Mucosa of rectum (tissue), 2 donors: Measurements from ENCODE around the gene WDCP.
"Not testable (repeated sequence)": the region's sequence is repeated elsewhere in the genome, so short reads cannot be mapped to it uniquely, and the experiment has no call there.

ENCODE experiments used
- H3K27ac ChIP-seq, 2 donors: one replicate each; pipeline ENCODE4 v1.7.0; 2013; ENCODE audit warnings: inconsistent platforms in 2 of 2, low read depth in 2 of 2, low read length in 2 of 2
- H3K27me3 ChIP-seq, 2 donors: one replicate each; pipeline ENCODE4 v1.7.0; 2013; ENCODE audit warnings: low read length in 2 of 2; ENCODE audit not compliant: control insufficient read depth in 2 of 2, insufficient read depth in 2 of 2
- H3K36me3 ChIP-seq, 2 donors: one replicate each; pipeline ENCODE4 v1.7.0; 2013; ENCODE audit warnings: low read length in 2 of 2; ENCODE audit not compliant: control insufficient read depth in 2 of 2, insufficient read depth in 2 of 2
- H3K4me1 ChIP-seq, 2 donors: one replicate each; pipeline ENCODE4 v1.7.0; 2013; ENCODE audit warnings: low read length in 2 of 2, mild to moderate bottlenecking in 1 of 2; ENCODE audit not compliant: control insufficient read depth in 2 of 2, insufficient read depth in 2 of 2
- H3K4me3 ChIP-seq, 2 donors: one replicate each; pipeline ENCODE4 v1.7.0; 2013; ENCODE audit warnings: low read length in 2 of 2
- H3K9ac ChIP-seq, 2 donors: one replicate each; pipeline ENCODE4 v1.7.0; 2013; ENCODE audit warnings: low read length in 2 of 2, low read depth in 1 of 2, mild to moderate bottlenecking in 1 of 2
- H3K9me3 ChIP-seq, 2 donors: one replicate each; pipeline ENCODE4 v1.7.0; 2013; ENCODE audit warnings: low read length in 2 of 2; ENCODE audit not compliant: control insufficient read depth in 2 of 2
- donor health status: healthy.
- donor health status: Normal muscosa, but diverticular disease.

The WDCP gene

GRCh38 chr2:24047703-24048033, 477 bp upstream of the WDCP start:
- no peak overlapping the region for H3K27ac ChIP-seq
- peaks cover 5 to 6% of the 10 kb centered on the region in 2 donors for H3K4me1 ChIP-seq
- H3K4me3 ChIP-seq = peak overlapping the region; percentile 17 to 69
- H3K27me3 ChIP-seq = no peaks in the 10 kb centered on the region
- H3K36me3 ChIP-seq = no peaks in the 10 kb centered on the region
- no peaks in the 10 kb centered on the region for H3K9me3 ChIP-seq
- H3K9ac ChIP-seq = peak overlapping the region; percentile 10 to 84

- no peaks in the 10 kb centered on the region for H3K36me3 ChIP-seq
- H3K4me3 ChIP-seq = peak overlapping the region; percentile 91 to 94
- peak overlapping the region; percentile 84 for H3K9ac ChIP-seq
- no peaks in the 10 kb centered on the region for H3K9me3 ChIP-seq
- no peaks in the 10 kb centered on the region for H3K27me3 ChIP-seq
- no peak overlapping the region for H3K27ac ChIP-seq
- peaks cover 5 to 6% of the 10 kb centered on the region in 2 donors for H3K4me1 ChIP-seq
Observed at GRCh38 chr2:24046599-24046929, 627 bp downstream of the WDCP start.

- no peak overlapping the region for H3K9ac ChIP-seq
- no peaks in the 10 kb centered on the region for H3K27me3 ChIP-seq
- no peak overlapping the region for H3K27ac ChIP-seq
- no peaks in the 10 kb centered on the region for H3K36me3 ChIP-seq
- no peak overlapping the region for H3K4me3 ChIP-seq
- H3K4me1 ChIP-seq = peaks cover 5 to 6% of the 10 kb centered on the region in 2 donors
- H3K9me3 ChIP-seq = no peaks in the 10 kb centered on the region
Observed at GRCh38 chr2:24045511-24046508, 1.4 kb downstream of the WDCP start.

- H3K27ac ChIP-seq, H3K4me1 ChIP-seq, H3K27me3 ChIP-seq, H3K9me3 ChIP-seq, H3K9ac ChIP-seq, H3K4me3 ChIP-seq: not testable (repeated sequence)
- peaks cover 11 to 12% of the 10 kb centered on the region in 2 donors for H3K36me3 ChIP-seq
Observed at GRCh38 chr2:24043133-24043532, 4.1 kb downstream of the WDCP start.

- no peak overlapping the region for H3K9ac ChIP-seq
- H3K27me3 ChIP-seq = no peaks in the 10 kb centered on the region
- H3K4me1 ChIP-seq = no peaks in the 10 kb centered on the region
- no peak overlapping the region for H3K27ac ChIP-seq
- no peak overlapping the region for H3K4me3 ChIP-seq
- no peaks in the 10 kb centered on the region for H3K9me3 ChIP-seq
- peaks cover 14 to 21% of the 10 kb centered on the region in 2 donors for H3K36me3 ChIP-seq
Observed at GRCh38 chr2:24040511-24040910, 6.7 kb downstream of the WDCP start.

- Histone ChIP-seq H3K9me3 (no peaks in the 10 kb centered on the region), H3K27ac (no peak overlapping the region), H3K36me3 (peaks cover 14 to 21% of the 10 kb centered on the region in 2 donors), H3K27me3 (no peaks in the 10 kb centered on the region), H3K9ac (no peak overlapping the region), H3K4me1 (no peaks in the 10 kb centered on the region), H3K4me3 (no peak overlapping the region)
Observed at GRCh38 chr2:24038786-24039499, 8.2 kb downstream of the WDCP start.

GRCh38 chr2:24026233-24026632, 21.0 kb downstream of the WDCP start:
- Histone ChIP-seq H3K4me3 (no peak overlapping the region), H3K27me3 (no peaks in the 10 kb centered on the region), H3K9ac (no peak overlapping the region), H3K27ac (no peak overlapping the region), H3K36me3 (peaks cover 18 to 36% of the 10 kb centered on the region in 2 donors), H3K4me1 (no peaks in the 10 kb centered on the region), H3K9me3 (no peaks in the 10 kb centered on the region)

- H3K27ac ChIP-seq = no peak overlapping the region
Observed at GRCh38 chr2:24024996-24025663, 22.1 kb downstream of the WDCP start.

GRCh38 chr2:24024018-24024417, 23.2 kb downstream of the WDCP start:
- Histone ChIP-seq H3K4me3 (no peak overlapping the region), H3K4me1 (no peaks in the 10 kb centered on the region), H3K27ac (no peak overlapping the region), H3K27me3 (no peaks in the 10 kb centered on the region), H3K9ac (no peak overlapping the region), H3K9me3 (no peaks in the 10 kb centered on the region), H3K36me3 (peaks cover 6 to 18% of the 10 kb centered on the region in 2 donors)

More at GRCh38 chr2:24024996-24025663, 22.1 kb downstream of the WDCP start:
- H3K9ac ChIP-seq = no peak overlapping the region
- no peaks in the 10 kb centered on the region for H3K9me3 ChIP-seq
- no peak overlapping the region for H3K4me3 ChIP-seq
- peaks cover 14 to 27% of the 10 kb centered on the region in 2 donors for H3K36me3 ChIP-seq
- no peaks in the 10 kb centered on the region for H3K27me3 ChIP-seq
- no peaks in the 10 kb centered on the region for H3K4me1 ChIP-seq
